Kidney (tissue), 14 donors: Measurements from ENCODE around the gene LRRC4C. TPM values are rescaled to one million over a fixed set of nuclear protein-coding genes. Genes with fewer than 3 reads are reported as not detected.

ENCODE experiments used
- DNase-seq, 5 donors: peaks; one replicate each; pipeline ENCODE4 v3.0.0-alpha.2; 2013 to 2020
- FAIRE-seq: peaks from 2 replicates; lab custom pipeline; 2012; peaks lifted over from hg19 to GRCh38; lab: Jason Lieb, UNC
- H3K27ac ChIP-seq, 2 donors: one replicate each; pipeline ENCODE4 v1.7.0; 2013; ENCODE audit warnings: low read depth in 2 of 2, low read length in 2 of 2, inconsistent platforms in 1 of 2
- H3K27me3 ChIP-seq: one replicate; pipeline ENCODE4 v1.7.1; 2013; ENCODE audit warnings: low read length, inconsistent platforms; ENCODE audit not compliant: control insufficient read depth, insufficient read depth
- H3K36me3 ChIP-seq, 3 donors: one replicate each; pipeline versions ENCODE4 v1.7.0 to v1.7.1; 2013; ENCODE audit warnings: low read length in 3 of 3, control low read depth in 1 of 3, inconsistent platforms in 1 of 3; ENCODE audit not compliant: insufficient read depth in 3 of 3, control insufficient read depth in 2 of 3
- H3K4me1 ChIP-seq, 3 donors: one replicate each; pipeline versions ENCODE4 v1.7.0 to v1.7.1; 2013; ENCODE audit warnings: low read length in 3 of 3, inconsistent platforms in 1 of 3, low read depth in 1 of 3; ENCODE audit not compliant: control insufficient read depth in 2 of 3, insufficient read depth in 2 of 3
- H3K4me3 ChIP-seq, 3 donors: one replicate each; pipeline versions ENCODE4 v1.7.0 to v1.8.1; 2013; ENCODE audit warnings: low read length in 3 of 3, control low read depth in 1 of 3, inconsistent platforms in 1 of 3
- H3K9ac ChIP-seq, 3 donors: one replicate each; pipeline versions ENCODE4 v1.7.0 to v1.7.1; 2013; ENCODE audit warnings: low read length in 3 of 3, control low read depth in 1 of 3, inconsistent platforms in 1 of 3
- H3K9me3 ChIP-seq, 3 donors: one replicate each; pipeline versions ENCODE4 v1.7.0 to v1.7.1; 2013; ENCODE audit warnings: low read length in 3 of 3, control low read depth in 1 of 3, inconsistent platforms in 1 of 3; ENCODE audit not compliant: control insufficient read depth in 2 of 3, insufficient read depth in 1 of 3
- CTCF ChIP-seq: IDR thresholded peaks from 3 replicates; pipeline ENCODE4 v1.5.1; 2012; ENCODE audit warnings: mild to moderate bottlenecking, moderate library complexity, borderline replicate concordance; ENCODE audit not compliant: insufficient read depth; ENCODE audit errors: extremely low read depth
- intact Hi-C: fragments of 100-400 bp; cut with DNase I; formaldehyde crosslinking; loops from one replicate; pipeline ENCODE4 v1.11.1; 2022
- polyA plus RNA-seq: library from polyadenylated mRNA; stranded (reverse); fragments of 350-450 nt; fragmentation: Illumina TruSeq; extraction: RNeasy Lipid Tissue Mini Kit (QIAGEN cat#74804); gene quantifications from one replicate; pipeline ENCODE4 v1.2.3, GENCODE V29; 2014; ENCODE audit warnings: low read depth, low replicate concordance; ENCODE audit not compliant: insufficient read depth
- total RNA-seq: library from RNA; stranded (reverse); fragmentation: NEBNext Ultra II Directional; extraction: Animal tissue kit (Norgen Biotek cat#: 25700); gene quantifications from one replicate; pipeline ENCODE4 v1.2.1, GENCODE V29; 2021
- donor health status: control.
- donor health status: control.
- donor health status: control.
- donor health status: control.
- donor health status: control.
- donor health status: DM: yes; HTN: yes; CAD: no.
- donor health status: Normal renal cell carcinoma (clear cell type).

LRRC4C gene
- total and polyA plus RNA-seq, 2 donors from 2014 or later = 0.26 to 1.6 TPM

GRCh38 chr11:40226654-40227053, 1232.8 kb downstream of the LRRC4C start:
- Histone ChIP-seq H3K4me1 (no peaks in the 10 kb centered on the region), H3K4me3 (no peak overlapping the region), H3K36me3 (no peaks in the 10 kb centered on the region), H3K27me3 (no peaks in the 10 kb centered on the region), H3K9me3 (no peaks in the 10 kb centered on the region), H3K9ac (no peak overlapping the region), H3K27ac (no peak overlapping the region)
- DNase-seq = no peak
- intact Hi-C loops = no loop called here
- TF ChIP-seq CTCF = no peak
- no peak for FAIRE-seq

- no peak for TF ChIP-seq CTCF
- Histone ChIP-seq H3K36me3 (no peaks in the 10 kb centered on the region), H3K9me3 (no peaks in the 10 kb centered on the region), H3K9ac (no peak overlapping the region), H3K4me1 (no peaks in the 10 kb centered on the region), H3K27me3 (no peaks in the 10 kb centered on the region), H3K4me3 (no peak overlapping the region), H3K27ac (no peak overlapping the region)
- intact Hi-C loops = no loop called here
- DNase-seq (no peak), FAIRE-seq (no peak)
Observed at GRCh38 chr11:40223596-40224330, 1235.7 kb downstream of the LRRC4C start.

- H3K27me3 ChIP-seq = no peaks in the 10 kb centered on the region
- TF ChIP-seq CTCF = no peak
- H3K9ac ChIP-seq = no peak overlapping the region
- no peaks in the 10 kb centered on the region for H3K9me3 ChIP-seq
- DNase-seq (no peak), FAIRE-seq (no peak)
- intact Hi-C loops = no loop called here
- no peak overlapping the region for H3K27ac ChIP-seq
- H3K36me3 ChIP-seq = no peaks in the 10 kb centered on the region
- no peaks in the 10 kb centered on the region for H3K4me1 ChIP-seq
- H3K4me3 ChIP-seq = no peak overlapping the region
Observed at GRCh38 chr11:40219401-40219800, 1240.1 kb downstream of the LRRC4C start.

GRCh38 chr11:40215556-40215955, 1243.9 kb downstream of the LRRC4C start:
- Histone ChIP-seq H3K9me3 (no peaks in the 10 kb centered on the region), H3K4me3 (no peak overlapping the region), H3K36me3 (no peaks in the 10 kb centered on the region), H3K9ac (no peak overlapping the region), H3K4me1 (no peaks in the 10 kb centered on the region), H3K27me3 (no peaks in the 10 kb centered on the region), H3K27ac (no peak overlapping the region)
- no peak for FAIRE-seq
- TF ChIP-seq CTCF = no peak
- DNase-seq = no peak
- intact Hi-C loops = no loop called here
